Ascending aorta (tissue), 2 donors: Measurements from ENCODE around the gene TMEM109. TPM values are rescaled to one million over a fixed set of nuclear protein-coding genes. Genes with fewer than 3 reads are reported as not detected.

Source experiments
- DNase-seq, 2 donors: peaks; one replicate each; pipeline ENCODE4 v3.0.0-alpha.2; 2019; ENCODE audit warnings: low spot score in 2 of 2
- H3K27ac ChIP-seq, 2 donors: fragments of 200-600 bp; sonication (generic); one replicate each; pipeline ENCODE4 v1.5.1; 2016 to 2017; ENCODE audit warnings: mild to moderate bottlenecking in 1 of 2
- H3K27me3 ChIP-seq: fragments of 200-600 bp; sonication (generic); one replicate; pipeline ENCODE4 v1.5.1; 2017
- H3K36me3 ChIP-seq, 2 donors: fragments of 200-600 bp; sonication (generic); one replicate each; pipeline ENCODE4 v1.5.1; 2016
- H3K4me1 ChIP-seq, 2 donors: fragments of 200-600 bp; sonication (generic); one replicate each; pipeline ENCODE4 v1.5.1; 2016 to 2017; ENCODE audit warnings: mild to moderate bottlenecking in 1 of 2
- H3K4me3 ChIP-seq, 2 donors: fragments of 200-600 bp; sonication (generic); one replicate each; pipeline ENCODE4 v1.5.1; 2016 to 2017; ENCODE audit warnings: mild to moderate bottlenecking in 1 of 2
- H3K9me3 ChIP-seq, 2 donors: fragments of 200-600 bp; sonication (generic); one replicate each; pipeline ENCODE4 v1.5.1; 2016
- CTCF ChIP-seq, 3 experiments: fragments of 200-600 bp in 2 of 3; fragments of 450-650 bp in 1 of 3; sonication (generic) in 2 of 3; IDR thresholded peaks; one replicate each; pipeline ENCODE4 v1.5.1; 2016 to 2019; ENCODE audit warnings: antibody characterized with exemption in 3 of 3, mild to moderate bottlenecking in 1 of 3, moderate library complexity in 1 of 3
- intact Hi-C: fragments of 100-400 bp; cut with DNase I; formaldehyde crosslinking; loops from one replicate; pipeline ENCODE4 v1.15.1; 2023
- total RNA-seq: library from RNA; depleted of rRNA; stranded (reverse); fragments of >200 nt; gene quantifications from one replicate; pipeline ENCODE4 v1.1.0, GENCODE V29; 2016

TMEM109 gene
- total RNA-seq, 1 donor from 2014 or later: 238 TPM

GRCh38 chr11:60872124-60872960, 41.6 kb upstream of the TMEM109 start:
- Histone ChIP-seq H3K36me3 (no peaks in the 10 kb centered on the region), H3K27me3 (no peaks in the 10 kb centered on the region), H3K4me1 (no peaks in the 10 kb centered on the region), H3K27ac (no peak overlapping the region), H3K4me3 (no peak overlapping the region), H3K9me3 (no peaks in the 10 kb centered on the region)
- intact Hi-C loops: no loop called here
- TF ChIP-seq CTCF (IDR thresholded peaks at IDR 0.05): no peak
- peak in 1 of 2 donors; percentile 67 for DNase-seq

GRCh38 chr11:60872961-60873524, 40.9 kb upstream of the TMEM109 start:
- H3K4me3 ChIP-seq: no peak overlapping the region
- H3K9me3 ChIP-seq: no peaks in the 10 kb centered on the region
- no peak overlapping the region for H3K27ac ChIP-seq
- no peaks in the 10 kb centered on the region for H3K27me3 ChIP-seq
- no peaks in the 10 kb centered on the region for H3K36me3 ChIP-seq
- no peak for TF ChIP-seq CTCF (IDR thresholded peaks at IDR 0.05)
- H3K4me1 ChIP-seq: no peaks in the 10 kb centered on the region
- DNase-seq: peak in 1 of 2 donors; percentile 55
- intact Hi-C loops: no loop called here

GRCh38 chr11:60873533-60873932, 40.4 kb upstream of the TMEM109 start:
- H3K4me1 ChIP-seq: no peaks in the 10 kb centered on the region
- no peaks in the 10 kb centered on the region for H3K27me3 ChIP-seq
- H3K27ac ChIP-seq: no peak overlapping the region
- no peak overlapping the region for H3K4me3 ChIP-seq
- intact Hi-C loops: no loop called here
- DNase-seq: peak in 1 of 2 donors; percentile 40
- H3K9me3 ChIP-seq: no peaks in the 10 kb centered on the region
- TF ChIP-seq CTCF (IDR thresholded peaks at IDR 0.05): no peak
- H3K36me3 ChIP-seq: peaks cover 0 to 3% of the 10 kb centered on the region in 2 donors

GRCh38 chr11:60874421-60875365, 39.3 kb upstream of the TMEM109 start:
- H3K4me1 ChIP-seq: peaks cover 0 to 4% of the 10 kb centered on the region in 2 donors
- no peaks in the 10 kb centered on the region for H3K27me3 ChIP-seq
- peaks cover 0 to 5% of the 10 kb centered on the region in 2 donors for H3K36me3 ChIP-seq
- intact Hi-C loops: no loop called here
- no peaks in the 10 kb centered on the region for H3K9me3 ChIP-seq
- H3K4me3 ChIP-seq: no peak overlapping the region
- DNase-seq: peak in 1 of 2 donors; percentile 52
- TF ChIP-seq CTCF (IDR thresholded peaks at IDR 0.05): no peak
- H3K27ac ChIP-seq: no peak overlapping the region

- Histone ChIP-seq H3K4me1 (peaks cover 0 to 4% of the 10 kb centered on the region in 2 donors), H3K4me3 (no peak overlapping the region), H3K9me3 (no peaks in the 10 kb centered on the region), H3K27me3 (no peaks in the 10 kb centered on the region), H3K36me3 (peaks cover 3 to 5% of the 10 kb centered on the region in 2 donors), H3K27ac (no peak overlapping the region)
- intact Hi-C loops: no loop called here
- no peak for TF ChIP-seq CTCF (IDR thresholded peaks at IDR 0.05)
- DNase-seq: no peak
Observed at GRCh38 chr11:60875366-60876167, 38.4 kb upstream of the TMEM109 start.
